Thyroid gland (tissue), 4 donors: ENCODE measurements around the gene MKNK1.

Experiments used
- POLR2A ChIP-seq, 2 donors: fragments of 450-650 bp; IDR thresholded peaks; one replicate each; pipeline ENCODE4 v1.6.1; 2017; ENCODE audit warnings: antibody characterized with exemption in 2 of 2, mild to moderate bottlenecking in 2 of 2, moderate library complexity in 1 of 2
- TF ChIP-seq, protein P1 (sequence below), 6 experiments: fragments of 200-600 bp in 3 of 6; fragments of 450-650 bp in 3 of 6; sonication (generic) in 3 of 6; IDR thresholded peaks; one replicate each; pipeline ENCODE4 v1.5.1; 2016 to 2019; ENCODE audit warnings: antibody characterized with exemption in 6 of 6, mild to moderate bottlenecking in 2 of 6, inconsistent platforms in 1 of 6, moderate library complexity in 1 of 6

- TF ChIP-seq, protein P1, sequence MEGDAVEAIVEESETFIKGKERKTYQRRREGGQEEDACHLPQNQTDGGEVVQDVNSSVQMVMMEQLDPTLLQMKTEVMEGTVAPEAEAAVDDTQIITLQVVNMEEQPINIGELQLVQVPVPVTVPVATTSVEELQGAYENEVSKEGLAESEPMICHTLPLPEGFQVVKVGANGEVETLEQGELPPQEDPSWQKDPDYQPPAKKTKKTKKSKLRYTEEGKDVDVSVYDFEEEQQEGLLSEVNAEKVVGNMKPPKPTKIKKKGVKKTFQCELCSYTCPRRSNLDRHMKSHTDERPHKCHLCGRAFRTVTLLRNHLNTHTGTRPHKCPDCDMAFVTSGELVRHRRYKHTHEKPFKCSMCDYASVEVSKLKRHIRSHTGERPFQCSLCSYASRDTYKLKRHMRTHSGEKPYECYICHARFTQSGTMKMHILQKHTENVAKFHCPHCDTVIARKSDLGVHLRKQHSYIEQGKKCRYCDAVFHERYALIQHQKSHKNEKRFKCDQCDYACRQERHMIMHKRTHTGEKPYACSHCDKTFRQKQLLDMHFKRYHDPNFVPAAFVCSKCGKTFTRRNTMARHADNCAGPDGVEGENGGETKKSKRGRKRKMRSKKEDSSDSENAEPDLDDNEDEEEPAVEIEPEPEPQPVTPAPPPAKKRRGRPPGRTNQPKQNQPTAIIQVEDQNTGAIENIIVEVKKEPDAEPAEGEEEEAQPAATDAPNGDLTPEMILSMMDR (IDR thresholded peaks at IDR 0.05), result no peak
- no peak for TF ChIP-seq POLR2A (IDR thresholded peaks at IDR 0.05)
These were observed 75.6 kb downstream of the MKNK1 start for GRCh38 chr1:46528297-46528955.
